Thymus (tissue), 11 donors: ENCODE measurements around the gene RAD51B. TPM values are rescaled to one million over a fixed set of nuclear protein-coding genes. Genes with fewer than 3 reads are reported as not detected.
A peak's percentile ranks its signal among the peaks of the same experiment; 100 is the strongest.

Experiments
- DNase-seq, 9 donors: peaks; one replicate each; pipeline ENCODE4 v3.0.0-alpha.2; 2013; ENCODE audit warnings: low spot score in 9 of 9, low read depth in 6 of 9, missing footprints in 1 of 9
- H3K27ac ChIP-seq, 2 donors: one replicate each; pipeline ENCODE4 v1.5.1; 2013; ENCODE audit warnings: control low read depth in 1 of 2, low read depth in 1 of 2, low read length in 1 of 2, mild to moderate bottlenecking in 1 of 2, moderate library complexity in 1 of 2
- H3K27me3 ChIP-seq, 2 donors: one replicate each; pipeline ENCODE4 v1.5.1; 2013; ENCODE audit warnings: low read length in 1 of 2; ENCODE audit not compliant: control insufficient read depth in 2 of 2, insufficient read depth in 1 of 2
- H3K36me3 ChIP-seq, 2 donors: one replicate each; pipeline ENCODE4 v1.5.1; 2013; ENCODE audit warnings: low read length in 1 of 2, mild to moderate bottlenecking in 1 of 2, moderate library complexity in 1 of 2; ENCODE audit not compliant: control insufficient read depth in 2 of 2, insufficient read depth in 2 of 2
- H3K4me1 ChIP-seq, 2 donors: one replicate each; pipeline ENCODE4 v1.5.1; 2013; ENCODE audit warnings: low read length in 2 of 2; ENCODE audit not compliant: control insufficient read depth in 2 of 2, insufficient read depth in 2 of 2
- H3K4me3 ChIP-seq, 2 donors: one replicate each; pipeline ENCODE4 v1.5.1; 2013; ENCODE audit warnings: low read length in 2 of 2, control low read depth in 1 of 2, mild to moderate bottlenecking in 1 of 2
- H3K9me3 ChIP-seq, 2 donors: one replicate each; pipeline ENCODE4 v1.5.1; 2013; ENCODE audit warnings: low read length in 1 of 2, mild to moderate bottlenecking in 1 of 2; ENCODE audit not compliant: control insufficient read depth in 2 of 2, insufficient read depth in 1 of 2
- WGBS: extraction: QIAGEN DNeasy Blood & Tissue Kit; methylation state at CpG from one replicate; pipeline ENCODE4 v1.1.7; 2013; 5-methylcytosine and 5-hydroxymethylcytosine counted together
- polyA plus RNA-seq: library from polyadenylated mRNA; stranded (reverse); fragments of 200-250 nt; gene quantifications from one replicate; pipeline ENCODE4 v1.2.3, GENCODE V29; 2013
- total RNA-seq: library from RNA; stranded (reverse); fragments of 120-200 nt; gene quantifications from one replicate; pipeline ENCODE4 v1.2.4, GENCODE V29; 2013
- donor health status: healthy.

RAD51B gene
- total and polyA plus RNA-seq, 2 donors: 7.8 to 17.8 TPM

DNA sequence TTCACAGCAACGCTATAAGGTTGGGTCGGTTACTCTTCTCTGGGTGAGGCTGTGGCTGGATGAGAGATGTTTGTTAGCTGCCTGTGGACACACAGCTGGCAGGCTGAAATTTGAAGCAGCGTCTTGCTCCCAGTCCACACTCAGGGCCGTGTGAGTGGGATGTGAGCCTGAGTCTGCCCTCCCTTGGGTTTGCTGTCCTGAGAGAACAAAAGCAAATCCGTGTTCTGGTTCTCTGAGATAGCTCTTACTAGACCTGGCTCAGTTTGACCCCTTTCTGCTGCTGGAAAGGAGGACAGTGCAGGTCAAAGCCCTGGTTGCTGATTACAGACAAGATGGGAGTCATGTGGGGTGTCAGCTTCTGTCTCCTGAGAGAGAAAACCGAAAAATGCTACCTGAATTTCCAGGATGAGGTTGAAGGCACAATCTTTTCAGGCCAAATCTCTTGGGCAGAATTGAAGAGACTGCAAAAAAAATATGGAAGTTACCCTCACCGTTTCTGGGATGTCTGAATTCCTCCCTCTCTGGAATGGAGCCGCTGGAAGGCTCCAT lies 702.5 kb downstream of the RAD51B start:
- DNase-seq: no peak
- peak overlapping the region; percentile 73 to 88 for H3K27ac ChIP-seq
- peaks cover 0 to 7% of the 10 kb centered on the region in 2 donors for H3K9me3 ChIP-seq
- no peaks in the 10 kb centered on the region for H3K27me3 ChIP-seq
- H3K36me3 ChIP-seq: no peaks in the 10 kb centered on the region
- H3K4me3 ChIP-seq: no peak overlapping the region
- 89% methylated on average over 8 of the region's 8 CpGs for WGBS
- H3K4me1 ChIP-seq: peaks cover 11 to 47% of the 10 kb centered on the region in 2 donors

DNA sequence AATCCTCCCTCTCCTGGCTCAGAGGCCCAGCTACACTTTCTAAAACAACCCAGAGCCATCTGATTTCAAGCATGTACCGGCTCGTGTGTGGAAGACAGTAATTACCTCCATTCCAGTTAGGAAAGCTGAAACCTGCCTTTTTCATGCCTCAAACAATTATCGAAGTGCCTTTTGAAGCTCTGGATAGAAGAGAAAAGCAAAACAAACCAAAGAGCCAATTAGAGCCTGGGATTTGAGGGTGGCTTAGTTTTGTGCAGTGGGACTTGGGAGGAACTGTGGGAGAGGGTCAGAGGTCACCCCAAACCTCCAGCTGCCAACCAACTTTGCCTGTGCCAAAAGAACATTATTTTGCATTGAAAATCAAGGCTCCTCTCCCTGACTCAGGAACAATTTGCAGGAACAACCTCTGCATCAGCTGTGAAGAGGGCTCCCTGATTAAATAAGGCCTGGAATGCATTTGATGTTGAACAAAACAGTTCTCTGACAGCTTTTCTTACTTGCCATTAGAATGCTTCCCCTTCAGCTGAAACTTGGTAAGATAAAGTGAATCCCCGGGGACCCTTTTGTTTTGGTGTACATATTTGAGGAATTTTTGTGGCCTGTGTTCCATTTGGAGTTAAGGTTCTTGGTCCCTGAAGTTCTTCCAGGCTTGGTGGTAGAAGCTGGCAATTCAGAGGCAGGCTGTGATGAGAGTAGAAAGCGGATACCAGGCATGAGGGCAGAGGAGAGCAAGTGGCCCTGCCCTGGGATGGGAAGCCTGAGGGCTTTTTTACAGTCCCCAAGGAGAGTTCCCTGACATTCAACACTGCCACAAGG lies 703.1 kb downstream of the RAD51B start:
- 90% methylated on average over 5 of the region's 5 CpGs for WGBS
- Histone ChIP-seq H3K36me3 (no peaks in the 10 kb centered on the region), H3K4me3 (no peak overlapping the region), H3K4me1 (peaks cover 11 to 43% of the 10 kb centered on the region in 2 donors), H3K27ac (peak overlapping the region; percentile 73 to 88), H3K27me3 (no peaks in the 10 kb centered on the region), H3K9me3 (peaks cover 0 to 10% of the 10 kb centered on the region in 2 donors)
- no peak for DNase-seq

DNA sequence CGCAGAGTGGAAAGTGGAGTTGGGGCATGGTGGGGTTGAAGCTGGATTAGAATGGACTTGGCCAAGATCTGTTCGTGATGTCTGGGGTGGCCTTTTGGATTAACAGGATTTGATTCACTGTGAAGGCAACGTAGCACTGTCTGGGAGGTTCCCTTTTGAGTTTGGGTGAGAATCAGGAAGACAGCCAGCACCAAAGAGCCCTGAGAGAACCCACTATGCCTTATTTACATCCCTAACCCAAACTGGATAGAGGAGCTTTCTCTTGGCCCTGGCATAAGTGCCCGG lies 703.7 kb downstream of the RAD51B start:
- WGBS: 95% methylated on average over 4 of the region's 4 CpGs
- Histone ChIP-seq H3K9me3 (peaks cover 0 to 10% of the 10 kb centered on the region in 2 donors), H3K27ac (peak overlapping the region; percentile 63 to 71), H3K27me3 (no peaks in the 10 kb centered on the region), H3K4me1 (peaks cover 8 to 37% of the 10 kb centered on the region in 2 donors), H3K36me3 (no peaks in the 10 kb centered on the region), H3K4me3 (no peak overlapping the region)
- DNase-seq: no peak

DNA sequence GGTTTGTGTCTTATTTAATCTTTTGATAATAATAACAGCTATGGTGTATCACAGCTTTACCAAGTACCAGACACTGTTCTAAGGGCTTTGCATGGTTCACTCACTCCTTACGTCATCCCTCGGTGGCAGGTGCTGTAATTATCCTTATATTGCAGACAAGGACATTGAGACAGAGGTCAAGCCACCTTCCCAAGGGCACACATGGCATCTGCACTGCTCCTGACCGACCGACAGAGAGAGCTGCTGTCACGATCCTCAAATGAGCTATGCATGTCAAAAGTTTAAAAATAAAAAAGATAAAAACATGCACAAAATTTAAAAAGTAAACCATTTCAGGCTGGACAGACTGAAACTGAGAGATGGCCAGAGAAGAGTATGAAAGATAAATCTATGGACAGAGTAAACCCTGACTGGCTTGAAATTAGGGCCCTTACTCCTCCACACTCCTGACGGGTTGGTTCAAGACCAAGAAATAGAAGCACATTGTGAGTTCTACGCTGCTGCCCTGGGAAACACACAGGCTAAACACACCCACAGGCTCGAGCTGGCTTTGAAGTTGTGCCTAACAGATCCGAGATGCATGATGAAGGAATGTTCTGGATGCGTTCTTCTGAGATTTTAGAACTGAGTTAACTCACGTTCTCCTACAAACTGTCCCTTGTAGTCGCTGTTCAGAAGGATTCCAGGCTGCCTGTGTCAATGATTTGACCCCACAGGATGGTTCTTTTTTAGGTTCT lies 704.6 kb downstream of the RAD51B start:
- DNase-seq: no peak
- no peak overlapping the region for H3K4me3 ChIP-seq
- H3K27me3 ChIP-seq: no peaks in the 10 kb centered on the region
- peaks cover 4 to 29% of the 10 kb centered on the region in 2 donors for H3K4me1 ChIP-seq
- H3K36me3 ChIP-seq: no peaks in the 10 kb centered on the region
- no peak overlapping the region for H3K27ac ChIP-seq
- H3K9me3 ChIP-seq: peaks cover 0 to 13% of the 10 kb centered on the region in 2 donors
- WGBS: 93% methylated on average over 12 of the region's 12 CpGs

DNA sequence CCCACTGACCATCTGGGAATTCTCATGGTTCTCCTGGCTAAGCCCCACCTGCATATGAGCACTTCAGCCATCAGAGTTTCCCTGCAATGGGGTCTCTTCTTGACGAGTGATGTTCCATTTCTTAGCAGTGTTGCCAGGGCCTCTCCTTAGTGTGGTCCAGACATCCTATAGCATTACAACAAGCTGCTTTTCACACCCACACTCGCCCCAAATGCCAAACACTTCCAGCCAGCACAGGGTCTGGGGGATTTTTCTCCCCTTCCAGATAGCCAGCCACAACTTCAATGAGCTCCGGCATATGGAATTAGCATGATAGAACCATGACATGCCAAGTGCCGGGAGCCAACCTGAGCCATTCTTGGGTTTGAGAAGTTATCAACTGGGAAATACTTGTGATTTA lies 705.9 kb downstream of the RAD51B start:
- no peaks in the 10 kb centered on the region for H3K27me3 ChIP-seq
- no peak for DNase-seq
- H3K36me3 ChIP-seq: no peaks in the 10 kb centered on the region
- H3K4me3 ChIP-seq: no peak overlapping the region
- 97% methylated on average over 4 of the region's 4 CpGs for WGBS
- peaks cover 0 to 22% of the 10 kb centered on the region in 2 donors for H3K4me1 ChIP-seq
- H3K9me3 ChIP-seq: peaks cover 0 to 21% of the 10 kb centered on the region in 2 donors
- H3K27ac ChIP-seq: no peak overlapping the region

DNA sequence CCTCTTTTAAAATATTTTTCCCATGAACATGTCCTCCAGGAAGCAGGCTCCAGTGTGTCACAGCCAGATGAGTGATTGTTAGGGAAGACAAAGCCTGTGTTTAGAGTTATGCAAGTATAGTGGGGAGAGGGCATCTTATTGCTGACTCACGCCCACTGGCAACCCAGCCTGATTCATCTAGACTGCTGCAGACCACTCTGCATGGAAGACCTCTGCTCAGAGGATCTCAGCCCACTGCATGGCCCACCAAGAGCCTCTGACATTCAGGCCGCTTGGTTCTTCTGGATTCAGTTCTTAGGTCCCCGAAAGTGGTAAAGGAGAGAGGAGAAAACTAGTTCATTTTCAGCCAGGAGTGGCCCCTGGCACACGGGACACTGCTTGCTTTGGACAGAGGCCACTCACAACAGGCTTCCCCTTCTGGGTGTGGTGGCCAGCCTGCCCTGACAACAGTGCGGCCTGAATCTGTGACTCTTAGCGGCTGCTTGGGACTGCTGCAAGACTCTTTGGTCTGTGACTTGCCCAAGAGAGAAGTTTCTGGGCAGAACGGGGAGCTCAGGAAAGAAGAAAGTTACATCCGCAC lies 707.0 kb downstream of the RAD51B start:
- H3K36me3 ChIP-seq: no peaks in the 10 kb centered on the region
- H3K27me3 ChIP-seq: no peaks in the 10 kb centered on the region
- H3K27ac ChIP-seq: no peak overlapping the region
- no peak overlapping the region for H3K4me3 ChIP-seq
- WGBS: 96% methylated on average over 8 of the region's 8 CpGs
- DNase-seq: no peak
- peaks cover 0 to 17% of the 10 kb centered on the region in 2 donors for H3K4me1 ChIP-seq
- H3K9me3 ChIP-seq: peaks cover 0 to 22% of the 10 kb centered on the region in 2 donors

DNA sequence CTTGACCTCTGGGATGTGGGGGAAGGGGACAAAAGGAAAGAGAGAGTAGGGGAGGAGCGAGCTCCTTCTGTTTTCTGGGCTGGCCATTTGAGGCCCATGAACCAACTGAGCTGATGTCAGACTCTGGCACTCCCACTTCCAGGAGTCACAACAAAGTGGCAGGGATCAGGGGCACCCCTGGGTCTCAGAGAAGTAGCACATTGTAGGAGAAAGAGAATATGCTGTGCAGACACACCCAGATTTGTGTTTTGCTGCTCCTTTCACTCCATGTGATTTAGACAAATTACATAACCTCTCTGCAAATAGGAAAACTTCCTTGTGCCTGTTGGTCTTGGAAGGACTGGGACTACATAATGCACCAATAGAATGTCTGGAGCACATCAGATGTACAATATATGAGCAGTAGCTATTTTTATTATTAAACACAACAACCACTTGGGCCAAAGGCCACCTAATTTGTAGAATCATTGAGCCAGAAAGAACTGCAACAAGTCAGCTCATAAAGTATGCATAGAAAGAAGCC lies 707.8 kb downstream of the RAD51B start:
- WGBS: 47% methylated on average over 1 of the region's 1 CpG
- H3K27ac ChIP-seq: no peak overlapping the region
- peaks cover 0 to 11% of the 10 kb centered on the region in 2 donors for H3K4me1 ChIP-seq
- peaks cover 0 to 25% of the 10 kb centered on the region in 2 donors for H3K9me3 ChIP-seq
- no peaks in the 10 kb centered on the region for H3K27me3 ChIP-seq
- H3K36me3 ChIP-seq: no peaks in the 10 kb centered on the region
- no peak overlapping the region for H3K4me3 ChIP-seq
- no peak for DNase-seq

DNA sequence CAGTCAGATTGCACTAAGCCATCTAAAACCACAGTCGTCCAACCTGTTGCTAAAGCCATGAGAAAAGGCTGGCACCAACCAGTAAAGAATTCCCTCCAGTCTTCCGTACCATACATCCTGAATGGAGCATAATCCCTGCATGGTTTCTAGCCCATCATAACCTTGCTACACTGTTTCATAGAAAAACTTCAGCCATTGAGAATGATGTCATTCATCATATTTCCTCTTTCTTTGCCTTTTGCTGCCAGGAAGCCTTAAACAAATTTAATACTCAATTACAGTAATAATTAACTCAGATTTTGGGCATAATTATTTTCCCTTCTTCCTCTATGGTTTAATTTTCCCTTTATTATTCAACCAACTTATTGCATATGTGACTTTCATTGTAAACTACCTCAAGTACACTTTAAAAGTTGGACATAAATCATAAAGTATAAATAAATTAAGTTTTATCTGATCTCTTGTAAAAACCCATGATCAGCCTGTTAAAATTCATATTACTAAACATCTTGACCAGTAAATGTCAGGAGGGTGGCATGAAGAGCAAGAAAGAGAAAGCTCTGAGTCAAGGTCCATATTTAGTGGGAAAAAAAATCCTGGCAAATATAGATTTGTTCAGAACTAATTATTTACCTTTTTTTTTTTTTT lies 708.6 kb downstream of the RAD51B start:
- no peaks in the 10 kb centered on the region for H3K27me3 ChIP-seq
- no peak overlapping the region for H3K27ac ChIP-seq
- no peaks in the 10 kb centered on the region for H3K36me3 ChIP-seq
- no peak for DNase-seq
- peaks cover 0 to 25% of the 10 kb centered on the region in 2 donors for H3K9me3 ChIP-seq
- no peak overlapping the region for H3K4me3 ChIP-seq
- whole genome bisulfite sequencing: 95% methylated on average over 2 of the region's 2 CpGs
- peaks cover 0 to 4% of the 10 kb centered on the region in 2 donors for H3K4me1 ChIP-seq
